ENCODE measurements around the gene RAPH1. TPM values are rescaled to one million over a fixed set of nuclear protein-coding genes. Genes with fewer than 3 reads are reported as not detected.

The RAPH1 gene
- total RNA-seq, 1 donor from 2014 or later, result 50.4 TPM

DNA sequence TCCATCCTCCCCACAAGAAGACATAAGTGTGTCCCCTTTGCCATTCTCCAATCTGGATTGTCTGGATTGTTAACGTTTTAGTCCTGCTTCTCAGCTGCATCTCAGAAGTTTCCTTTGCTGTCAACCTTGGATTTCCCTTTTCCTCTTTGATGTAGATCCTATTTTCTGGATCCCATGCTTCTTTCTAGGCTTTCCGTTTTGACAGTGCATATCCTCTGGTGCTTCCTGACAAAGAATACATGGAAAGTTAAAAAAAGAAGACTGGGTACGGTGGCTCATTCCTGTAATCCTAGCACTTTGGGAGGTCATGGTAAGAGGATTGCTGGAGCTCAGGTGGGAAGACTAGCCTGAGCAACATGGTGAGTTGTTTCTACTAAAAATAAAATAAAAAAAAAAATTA is 180.1 kb downstream of the RAPH1 start:
- H3K27me3 Mint-ChIP-seq (ENCODE audit: low read depth, unreplicated experiment), result no peaks in the 10 kb centered on the region
- Histone ChIP-seq H3K9ac (ENCODE audit: low read length) (no peak overlapping the region), H3K36me3 (ENCODE audit: insufficient read depth, low read length) (no peaks in the 10 kb centered on the region), H3K27me3 (ENCODE audit: insufficient read depth, low read length) (no peaks in the 10 kb centered on the region), H4K20me1 (ENCODE audit: insufficient read depth, low read length) (peaks cover 42% of the 10 kb centered on the region), H3K27ac (ENCODE audit: low read depth, low read length) (no peak overlapping the region), H3K4me2 (ENCODE audit: low read length) (no peak overlapping the region), H3K4me3 (ENCODE audit: insufficient read depth, low read depth, low read length) (no peak overlapping the region), H2AFZ (ENCODE audit: low read depth, low read length) (no peak overlapping the region), H3K4me1 (ENCODE audit: insufficient read depth, low read length) (no peaks in the 10 kb centered on the region), H3K79me2 (ENCODE audit: insufficient read depth, low read length) (peaks cover 90% of the 10 kb centered on the region), H3K9me3 (ENCODE audit: insufficient read depth, low read depth, low read length) (no peaks in the 10 kb centered on the region)
- H3K4me1 Mint-ChIP-seq (ENCODE audit: low read depth, unreplicated experiment), result no peaks in the 10 kb centered on the region
- no peak overlapping the region for H3K4me3 Mint-ChIP-seq (ENCODE audit: unreplicated experiment)
- DNase-seq (ENCODE audit: low read depth), result no peak
- H3K36me3 Mint-ChIP-seq (ENCODE audit: low read depth, unreplicated experiment), result peaks cover 3% of the 10 kb centered on the region
- FAIRE-seq, result no peak
- H3K27ac Mint-ChIP-seq (ENCODE audit: unreplicated experiment), result no peak overlapping the region
- H3K9me3 Mint-ChIP-seq (ENCODE audit: unreplicated experiment), result no peaks in the 10 kb centered on the region
- TF ChIP-seq, protein P1, sequence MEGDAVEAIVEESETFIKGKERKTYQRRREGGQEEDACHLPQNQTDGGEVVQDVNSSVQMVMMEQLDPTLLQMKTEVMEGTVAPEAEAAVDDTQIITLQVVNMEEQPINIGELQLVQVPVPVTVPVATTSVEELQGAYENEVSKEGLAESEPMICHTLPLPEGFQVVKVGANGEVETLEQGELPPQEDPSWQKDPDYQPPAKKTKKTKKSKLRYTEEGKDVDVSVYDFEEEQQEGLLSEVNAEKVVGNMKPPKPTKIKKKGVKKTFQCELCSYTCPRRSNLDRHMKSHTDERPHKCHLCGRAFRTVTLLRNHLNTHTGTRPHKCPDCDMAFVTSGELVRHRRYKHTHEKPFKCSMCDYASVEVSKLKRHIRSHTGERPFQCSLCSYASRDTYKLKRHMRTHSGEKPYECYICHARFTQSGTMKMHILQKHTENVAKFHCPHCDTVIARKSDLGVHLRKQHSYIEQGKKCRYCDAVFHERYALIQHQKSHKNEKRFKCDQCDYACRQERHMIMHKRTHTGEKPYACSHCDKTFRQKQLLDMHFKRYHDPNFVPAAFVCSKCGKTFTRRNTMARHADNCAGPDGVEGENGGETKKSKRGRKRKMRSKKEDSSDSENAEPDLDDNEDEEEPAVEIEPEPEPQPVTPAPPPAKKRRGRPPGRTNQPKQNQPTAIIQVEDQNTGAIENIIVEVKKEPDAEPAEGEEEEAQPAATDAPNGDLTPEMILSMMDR (IDR thresholded peaks at IDR 0.05; ENCODE audit: insufficient read depth, low read depth, low read length), result no peak
- TF ChIP-seq EZH2 (IDR thresholded peaks at IDR 0.05; ENCODE audit: insufficient read depth, low read length), result no peak

DNA sequence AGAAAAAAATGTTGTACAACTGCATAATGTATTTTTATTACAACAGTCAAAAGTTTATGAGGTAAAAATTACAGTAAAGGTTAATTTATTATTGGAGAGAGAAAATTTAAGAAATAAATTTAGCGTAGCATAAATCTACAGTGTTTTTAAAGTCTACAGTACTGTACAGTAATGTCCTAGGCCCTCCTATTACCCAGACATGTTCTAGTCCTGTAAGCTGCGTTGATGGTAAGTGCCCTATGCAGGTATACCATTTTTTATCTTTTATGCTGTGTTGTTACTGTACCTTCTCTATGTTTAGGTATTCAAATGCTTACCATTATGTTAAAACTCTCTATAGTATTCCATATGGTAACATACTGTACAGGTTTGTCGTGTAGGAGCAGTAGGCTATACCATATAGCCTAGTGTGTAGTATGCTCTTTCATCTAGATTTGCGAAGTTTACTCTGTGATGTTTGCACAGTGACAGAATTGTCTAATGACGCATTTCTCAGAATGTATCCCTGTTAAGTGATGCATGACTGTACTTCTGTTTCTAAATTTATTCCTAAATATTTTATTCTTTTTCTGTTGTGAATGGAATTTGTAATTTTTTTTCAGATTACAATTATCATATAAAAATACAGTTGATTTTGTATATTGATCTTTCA is 182.4 kb downstream of the RAPH1 start:
- no peak for TF ChIP-seq EZH2 (IDR thresholded peaks at IDR 0.05; ENCODE audit: insufficient read depth, low read length)
- TF ChIP-seq, protein P1 (IDR thresholded peaks at IDR 0.05; ENCODE audit: insufficient read depth, low read depth, low read length), result no peak
- Histone ChIP-seq H3K4me2 (ENCODE audit: low read length) (no peak overlapping the region), H3K4me1 (ENCODE audit: insufficient read depth, low read length) (no peaks in the 10 kb centered on the region), H4K20me1 (ENCODE audit: insufficient read depth, low read length) (peaks cover 46% of the 10 kb centered on the region), H3K79me2 (ENCODE audit: insufficient read depth, low read length) (peaks cover 93% of the 10 kb centered on the region), H3K36me3 (ENCODE audit: insufficient read depth, low read length) (no peaks in the 10 kb centered on the region), H2AFZ (ENCODE audit: low read depth, low read length) (no peak overlapping the region), H3K27ac (ENCODE audit: low read depth, low read length) (no peak overlapping the region), H3K4me3 (ENCODE audit: insufficient read depth, low read depth, low read length) (no peak overlapping the region), H3K27me3 (ENCODE audit: insufficient read depth, low read length) (no peaks in the 10 kb centered on the region), H3K9ac (ENCODE audit: low read length) (no peak overlapping the region), H3K9me3 (ENCODE audit: insufficient read depth, low read depth, low read length) (no peaks in the 10 kb centered on the region)
- Mint-ChIP-seq H3K27me3 (ENCODE audit: low read depth, unreplicated experiment) (no peaks in the 10 kb centered on the region), H3K4me1 (ENCODE audit: low read depth, unreplicated experiment) (no peaks in the 10 kb centered on the region), H3K4me3 (ENCODE audit: unreplicated experiment) (no peak overlapping the region), H3K36me3 (ENCODE audit: low read depth, unreplicated experiment) (peaks cover 3% of the 10 kb centered on the region), H3K9me3 (ENCODE audit: unreplicated experiment) (no peaks in the 10 kb centered on the region), H3K27ac (ENCODE audit: unreplicated experiment) (no peak overlapping the region)
- DNase-seq (ENCODE audit: low read depth) (no peak), FAIRE-seq (no peak)

DNA sequence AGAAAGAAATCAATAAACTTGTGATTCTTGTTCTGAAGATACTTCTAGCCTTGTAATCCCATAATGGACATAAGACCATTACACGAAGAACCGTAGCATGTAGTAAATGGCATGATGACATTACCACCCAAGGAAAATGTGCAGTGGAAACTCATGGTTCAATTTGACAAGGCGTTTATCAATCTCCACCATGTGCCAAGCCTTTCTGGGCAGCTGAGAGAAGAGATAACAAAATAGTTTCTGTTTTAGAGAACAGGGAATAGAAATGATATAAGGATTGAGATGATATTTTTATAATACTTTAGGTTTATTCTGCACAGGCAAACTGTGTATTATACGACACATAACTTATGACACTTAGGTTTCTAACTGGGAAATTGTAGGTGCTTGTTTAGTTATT is 187.7 kb downstream of the RAPH1 start:
- H3K27ac ChIP-seq (ENCODE audit: low read depth, low read length), result no peak overlapping the region
- no peaks in the 10 kb centered on the region for H3K27me3 ChIP-seq (ENCODE audit: insufficient read depth, low read length)
- H3K36me3 ChIP-seq (ENCODE audit: insufficient read depth, low read length), result no peaks in the 10 kb centered on the region
- no peak overlapping the region for H3K27ac Mint-ChIP-seq (ENCODE audit: unreplicated experiment)
- no peak for TF ChIP-seq EZH2 (IDR thresholded peaks at IDR 0.05; ENCODE audit: insufficient read depth, low read length)
- TF ChIP-seq, protein P1 (IDR thresholded peaks at IDR 0.05; ENCODE audit: insufficient read depth, low read depth, low read length), result no peak
- no peak overlapping the region for H3K9ac ChIP-seq (ENCODE audit: low read length)
- H2AFZ ChIP-seq (ENCODE audit: low read depth, low read length), result no peak overlapping the region
- H3K36me3 Mint-ChIP-seq (ENCODE audit: low read depth, unreplicated experiment), result peaks cover 5% of the 10 kb centered on the region
- H3K9me3 Mint-ChIP-seq (ENCODE audit: unreplicated experiment), result no peaks in the 10 kb centered on the region
- no peaks in the 10 kb centered on the region for H3K4me1 Mint-ChIP-seq (ENCODE audit: low read depth, unreplicated experiment)
- FAIRE-seq (no peak), DNase-seq (ENCODE audit: low read depth) (no peak)
- H3K9me3 ChIP-seq (ENCODE audit: insufficient read depth, low read depth, low read length), result no peaks in the 10 kb centered on the region
- H3K4me3 ChIP-seq (ENCODE audit: insufficient read depth, low read depth, low read length), result no peak overlapping the region
- H3K4me3 Mint-ChIP-seq (ENCODE audit: unreplicated experiment), result no peak overlapping the region
- no peaks in the 10 kb centered on the region for H3K27me3 Mint-ChIP-seq (ENCODE audit: low read depth, unreplicated experiment)
- peaks cover 96% of the 10 kb centered on the region for H3K79me2 ChIP-seq (ENCODE audit: insufficient read depth, low read length)
- H3K4me2 ChIP-seq (ENCODE audit: low read length), result no peak overlapping the region
- no peaks in the 10 kb centered on the region for H3K4me1 ChIP-seq (ENCODE audit: insufficient read depth, low read length)
- peaks cover 46% of the 10 kb centered on the region for H4K20me1 ChIP-seq (ENCODE audit: insufficient read depth, low read length)
